ENCODE results near the gene ANKRD33B.

Gene ANKRD33B

GRCh38 chr5:10701567-10702039, 137.7 kb downstream of the ANKRD33B start:
- Mint-ChIP-seq H3K4me3 (no peak overlapping the region), H3K27me3 (no peaks in the 10 kb centered on the region), H3K9me3 (no peaks in the 10 kb centered on the region), H3K27ac (no peak overlapping the region), H3K4me1 (ENCODE audit: low read depth) (peaks cover 61% of the 10 kb centered on the region), H3K36me3 (ENCODE audit: low read depth) (peaks cover 11% of the 10 kb centered on the region)

GRCh38 chr5:10702040-10702629, 138.3 kb downstream of the ANKRD33B start:
- Mint-ChIP-seq H3K36me3 (ENCODE audit: low read depth) (peaks cover 11% of the 10 kb centered on the region), H3K4me3 (no peak overlapping the region), H3K9me3 (no peaks in the 10 kb centered on the region), H3K27me3 (no peaks in the 10 kb centered on the region), H3K4me1 (ENCODE audit: low read depth) (peaks cover 56% of the 10 kb centered on the region), H3K27ac (no peak overlapping the region)

DNA sequence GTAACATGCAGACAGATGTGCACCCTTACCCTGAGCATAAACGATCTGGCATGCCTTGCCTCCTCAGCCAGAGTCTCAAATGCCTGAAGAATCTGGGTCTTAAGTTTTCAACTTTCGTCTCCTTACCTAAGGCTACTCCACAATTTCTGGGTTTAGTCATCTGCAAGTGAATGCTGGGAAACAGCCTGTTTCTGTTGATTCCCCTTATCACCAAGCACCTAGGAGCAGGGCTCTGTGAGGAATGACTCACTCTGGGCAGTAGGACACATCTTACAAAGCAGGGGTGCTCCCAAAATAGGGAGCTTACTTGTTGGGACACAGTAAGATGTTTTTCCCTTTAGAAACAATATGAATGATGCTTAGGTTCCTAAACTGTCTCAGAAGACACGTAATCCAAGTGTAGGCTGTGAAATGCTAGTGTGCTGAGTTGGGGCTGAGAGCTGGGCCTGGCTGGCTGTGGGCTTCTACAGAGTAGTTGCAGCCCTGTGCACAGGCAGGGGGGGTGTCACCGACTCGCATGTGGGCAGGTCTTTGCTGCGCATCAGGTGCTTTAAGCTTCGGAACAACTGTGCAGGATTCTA, 139.1 kb downstream of the ANKRD33B start:
- Mint-ChIP-seq H3K27ac (no peak overlapping the region), H3K27me3 (no peaks in the 10 kb centered on the region), H3K9me3 (no peaks in the 10 kb centered on the region), H3K36me3 (ENCODE audit: low read depth) (peaks cover 11% of the 10 kb centered on the region), H3K4me3 (no peak overlapping the region), H3K4me1 (ENCODE audit: low read depth) (peaks cover 56% of the 10 kb centered on the region)

DNA sequence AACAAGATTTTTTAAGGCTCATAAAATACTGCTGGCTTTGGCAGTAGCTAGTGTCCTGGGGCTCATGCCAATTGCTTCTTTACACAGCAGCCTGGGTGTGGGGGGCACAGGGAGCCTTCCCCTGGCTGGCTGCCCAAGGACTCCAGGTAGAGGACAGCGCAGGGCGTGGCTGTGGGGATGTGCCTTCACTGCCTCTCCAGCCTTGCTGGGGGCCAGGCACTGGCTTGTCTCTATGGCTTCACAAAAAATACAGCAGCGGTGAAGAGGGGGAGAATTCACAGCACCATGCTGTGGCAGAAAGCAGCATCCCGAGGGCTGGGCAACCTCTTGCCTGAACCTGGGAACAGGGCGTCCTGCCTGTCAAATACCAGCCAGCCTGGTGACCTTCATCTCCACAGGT, 139.8 kb downstream of the ANKRD33B start:
- no peak overlapping the region for H3K27ac Mint-ChIP-seq
- H3K9me3 Mint-ChIP-seq = no peaks in the 10 kb centered on the region
- H3K4me1 Mint-ChIP-seq (ENCODE audit: low read depth) = peaks cover 56% of the 10 kb centered on the region

GRCh38 chr5:10704949-10705621, 141.2 kb downstream of the ANKRD33B start:
- Mint-ChIP-seq H3K27ac (peak overlapping the region; percentile 83), H3K36me3 (ENCODE audit: low read depth) (peaks cover 11% of the 10 kb centered on the region)

More for the DNA sequence above, 139.8 kb downstream of the ANKRD33B start:
- Mint-ChIP-seq H3K36me3 (ENCODE audit: low read depth) (peaks cover 11% of the 10 kb centered on the region), H3K4me3 (no peak overlapping the region), H3K27me3 (no peaks in the 10 kb centered on the region)

GRCh38 chr5:10705747-10706146, 141.9 kb downstream of the ANKRD33B start:
- no peaks in the 10 kb centered on the region for H3K9me3 Mint-ChIP-seq
- H3K27me3 Mint-ChIP-seq = no peaks in the 10 kb centered on the region
- H3K27ac Mint-ChIP-seq = peak overlapping the region; percentile 83
- H3K4me3 Mint-ChIP-seq = no peak overlapping the region
- H3K36me3 Mint-ChIP-seq (ENCODE audit: low read depth) = peaks cover 11% of the 10 kb centered on the region
- peaks cover 42% of the 10 kb centered on the region for H3K4me1 Mint-ChIP-seq (ENCODE audit: low read depth)

More at GRCh38 chr5:10704949-10705621, 141.2 kb downstream of the ANKRD33B start:
- Mint-ChIP-seq H3K4me3 (no peak overlapping the region), H3K4me1 (ENCODE audit: low read depth) (peaks cover 45% of the 10 kb centered on the region), H3K27me3 (no peaks in the 10 kb centered on the region), H3K9me3 (no peaks in the 10 kb centered on the region)

DNA sequence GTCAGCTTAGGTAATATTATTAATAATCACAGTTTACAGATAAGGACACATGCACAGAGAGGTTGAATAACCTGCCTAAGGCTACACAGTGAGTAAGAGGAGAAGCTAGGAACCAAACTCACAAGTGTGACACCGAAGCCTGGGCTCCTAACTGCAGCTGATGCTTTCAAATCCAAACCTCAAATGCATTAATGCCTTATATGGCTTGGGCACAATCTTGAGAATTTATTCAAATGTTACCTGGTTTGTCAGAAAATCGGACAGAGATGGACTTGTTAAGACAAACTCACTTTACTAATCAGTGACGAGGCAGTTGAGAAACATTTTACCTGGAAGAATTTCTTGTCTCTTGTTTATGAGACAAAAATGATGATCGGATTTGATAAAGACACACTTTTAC, 142.5 kb downstream of the ANKRD33B start:
- H3K36me3 Mint-ChIP-seq (ENCODE audit: low read depth) = peaks cover 11% of the 10 kb centered on the region
- no peak overlapping the region for H3K27ac Mint-ChIP-seq
- H3K4me3 Mint-ChIP-seq = no peak overlapping the region
- no peaks in the 10 kb centered on the region for H3K9me3 Mint-ChIP-seq
- H3K4me1 Mint-ChIP-seq (ENCODE audit: low read depth) = peaks cover 42% of the 10 kb centered on the region
- no peaks in the 10 kb centered on the region for H3K27me3 Mint-ChIP-seq
